Omental fat pad (tissue), 4 donors: ENCODE measurements around the gene OSM. TPM values are rescaled to one million over a fixed set of nuclear protein-coding genes. Genes with fewer than 3 reads are reported as not detected.

Experiments used
- ATAC-seq: fragments of 150-250 bp; one replicate; pipeline ENCODE4 v1.9.1; 2016; ENCODE audit warnings: mild to moderate bottlenecking, moderate library complexity; ENCODE audit not compliant: low FRiP score
- DNase-seq: peaks from one replicate; pipeline ENCODE4 v3.0.0-alpha.2; 2019; ENCODE audit warnings: low spot score
- total RNA-seq, 4 donors: library from RNA; depleted of rRNA; stranded (reverse); fragments of >200 nt; gene quantifications; one replicate each; pipeline ENCODE4 v1.1.0, GENCODE V29; 2016
- TF ChIP-seq, protein P1 (sequence below), 3 donors: fragments of 450-650 bp; IDR thresholded peaks; one replicate each; pipeline ENCODE4 v1.5.1; 2016 to 2017; ENCODE audit warnings: antibody characterized with exemption in 3 of 3, mild to moderate bottlenecking in 3 of 3, moderate library complexity in 2 of 3

Gene OSM
- total RNA-seq, 4 donors from 2014 or later, result 7.1 to 17.8 (median 8.6) TPM

DNA sequence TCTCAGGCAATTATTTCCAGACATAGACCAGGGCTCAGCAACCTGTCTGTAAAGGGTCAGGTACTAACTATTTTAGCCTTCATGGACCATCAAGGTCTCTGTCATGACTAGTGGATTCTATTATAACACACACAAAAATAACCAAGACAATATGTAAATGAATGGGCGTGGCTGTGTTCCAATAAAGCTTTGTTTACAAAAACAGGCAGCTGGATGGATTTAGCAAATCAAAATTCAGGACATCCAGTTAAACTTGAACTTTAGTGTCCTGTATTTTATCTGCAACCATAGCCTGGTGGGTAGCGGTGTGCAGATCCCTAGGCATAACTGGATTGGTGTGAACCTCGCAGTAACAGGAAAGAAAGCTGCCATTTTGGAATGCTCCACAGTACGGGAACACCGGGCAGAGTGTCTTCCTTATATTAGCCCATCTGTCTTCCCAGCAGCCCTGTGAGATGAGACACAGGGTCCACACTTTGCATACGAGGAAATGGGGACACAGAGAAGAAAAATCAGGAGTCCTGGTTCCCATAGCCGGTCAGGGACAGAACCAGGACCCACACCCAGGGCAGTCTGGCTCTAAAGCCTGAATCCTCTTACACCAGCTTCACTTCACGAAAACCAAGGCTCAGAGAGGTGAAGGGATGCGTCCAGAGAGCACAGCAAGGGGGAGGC lies 35.7 kb downstream of the OSM start:
- TF ChIP-seq, protein P1, sequence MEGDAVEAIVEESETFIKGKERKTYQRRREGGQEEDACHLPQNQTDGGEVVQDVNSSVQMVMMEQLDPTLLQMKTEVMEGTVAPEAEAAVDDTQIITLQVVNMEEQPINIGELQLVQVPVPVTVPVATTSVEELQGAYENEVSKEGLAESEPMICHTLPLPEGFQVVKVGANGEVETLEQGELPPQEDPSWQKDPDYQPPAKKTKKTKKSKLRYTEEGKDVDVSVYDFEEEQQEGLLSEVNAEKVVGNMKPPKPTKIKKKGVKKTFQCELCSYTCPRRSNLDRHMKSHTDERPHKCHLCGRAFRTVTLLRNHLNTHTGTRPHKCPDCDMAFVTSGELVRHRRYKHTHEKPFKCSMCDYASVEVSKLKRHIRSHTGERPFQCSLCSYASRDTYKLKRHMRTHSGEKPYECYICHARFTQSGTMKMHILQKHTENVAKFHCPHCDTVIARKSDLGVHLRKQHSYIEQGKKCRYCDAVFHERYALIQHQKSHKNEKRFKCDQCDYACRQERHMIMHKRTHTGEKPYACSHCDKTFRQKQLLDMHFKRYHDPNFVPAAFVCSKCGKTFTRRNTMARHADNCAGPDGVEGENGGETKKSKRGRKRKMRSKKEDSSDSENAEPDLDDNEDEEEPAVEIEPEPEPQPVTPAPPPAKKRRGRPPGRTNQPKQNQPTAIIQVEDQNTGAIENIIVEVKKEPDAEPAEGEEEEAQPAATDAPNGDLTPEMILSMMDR (IDR thresholded peaks at IDR 0.05), result no peak
- DNase-seq (no peak), ATAC-seq (no peak)

DNA sequence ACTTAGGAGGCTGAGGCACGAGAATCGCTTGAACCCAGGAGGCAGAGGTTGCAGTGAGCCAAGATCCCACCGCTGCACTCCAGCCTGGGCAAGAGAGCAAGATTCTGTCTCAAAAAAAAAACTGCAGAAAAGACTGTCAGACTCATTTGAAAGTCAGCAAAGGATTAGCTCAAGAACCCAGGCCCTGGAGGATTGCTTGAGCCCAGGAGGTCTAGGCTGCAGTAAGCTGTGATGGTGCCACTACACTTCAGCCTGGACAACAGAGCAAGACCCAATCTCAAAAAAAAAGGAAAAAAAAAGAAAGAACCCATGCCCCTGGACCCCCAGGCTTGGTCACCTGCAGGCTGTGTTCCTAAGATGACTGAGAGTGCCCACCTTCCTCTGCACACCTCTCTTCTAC lies 36.3 kb downstream of the OSM start:
- DNase-seq (no peak), ATAC-seq (no peak)
- TF ChIP-seq, protein P1 (IDR thresholded peaks at IDR 0.05), result no peak

DNA sequence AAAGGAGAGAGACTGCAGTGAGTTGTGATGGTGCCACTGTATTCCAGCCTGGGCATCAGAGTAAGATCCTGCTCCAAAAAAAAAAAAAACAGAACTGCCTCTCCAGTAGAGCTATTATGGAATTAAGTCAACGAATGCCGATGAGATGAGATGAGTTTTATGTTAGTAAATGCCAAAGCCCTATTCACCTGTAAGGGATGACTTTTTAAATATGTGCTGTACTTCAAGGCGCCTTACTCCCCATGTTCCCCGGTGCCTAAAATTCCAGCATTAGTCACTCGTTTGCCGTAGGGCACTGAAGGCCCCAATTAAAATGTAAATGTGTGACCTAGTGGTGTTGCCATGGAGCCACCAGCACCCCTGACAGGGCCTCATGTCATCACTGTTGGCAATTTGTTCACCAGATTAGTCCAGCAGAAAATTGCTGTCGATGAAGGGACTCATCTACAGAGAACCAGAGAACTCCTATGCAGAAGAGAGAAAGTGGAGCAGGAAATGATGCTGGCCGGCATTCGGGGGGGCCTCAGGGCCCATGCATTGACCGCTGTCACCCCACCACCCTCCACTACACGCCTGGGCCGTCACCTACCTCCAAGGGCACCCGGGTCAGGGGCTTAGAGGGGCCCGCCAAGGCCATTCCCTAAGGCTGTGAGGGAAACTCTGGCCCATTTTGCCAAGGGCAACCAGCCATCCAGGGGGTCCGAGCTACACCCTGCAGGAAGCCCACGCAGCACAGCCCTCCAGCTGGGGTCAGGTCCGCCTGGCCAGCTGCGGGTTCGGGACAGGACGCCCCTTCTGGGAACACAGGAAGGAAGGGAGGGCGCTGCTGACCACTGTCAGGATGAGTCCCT lies 37.9 kb downstream of the OSM start:
- ATAC-seq, result no peak
- DNase-seq, result no peak
- TF ChIP-seq, protein P1 (IDR thresholded peaks at IDR 0.05), result no peak

DNA sequence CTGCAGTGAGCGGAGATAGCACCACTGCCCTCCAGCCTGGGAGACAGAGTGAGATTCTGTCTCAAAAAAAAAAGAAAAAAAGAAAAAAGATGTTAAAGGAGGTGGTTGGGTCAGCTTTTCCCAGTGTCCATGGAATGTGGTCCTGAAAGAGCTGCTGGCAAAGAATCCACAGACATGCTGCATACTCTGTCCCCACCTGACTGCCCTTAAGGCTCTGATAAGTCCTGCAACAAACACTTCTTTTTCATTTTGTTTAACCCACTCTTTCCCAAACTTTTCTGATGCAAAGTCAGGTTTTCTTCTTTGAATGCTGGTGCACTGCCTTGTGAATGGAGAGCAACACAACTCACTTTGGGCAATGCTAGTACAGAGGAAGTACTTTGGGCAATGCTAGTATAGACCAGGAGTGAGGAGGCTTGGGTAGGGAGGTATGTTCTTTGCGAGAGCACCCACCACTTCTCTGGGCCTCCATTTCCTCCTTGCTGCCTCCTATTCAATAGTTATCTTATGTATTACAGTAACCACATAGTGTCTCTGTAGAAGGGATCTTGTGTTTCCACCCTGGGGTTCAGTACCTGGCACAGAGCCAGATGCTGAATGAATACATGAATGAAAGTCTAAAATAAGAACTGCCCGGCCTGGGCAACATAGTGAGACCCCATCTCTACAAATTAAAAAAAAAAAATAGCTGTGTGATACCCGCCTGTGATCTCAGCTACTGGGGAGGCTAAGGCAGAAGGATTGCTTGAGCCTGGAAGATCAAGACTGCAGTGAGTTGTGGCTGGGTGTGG lies 39.0 kb downstream of the OSM start:
- TF ChIP-seq, protein P1 (IDR thresholded peaks at IDR 0.05), result no peak
- no peak for DNase-seq

DNA sequence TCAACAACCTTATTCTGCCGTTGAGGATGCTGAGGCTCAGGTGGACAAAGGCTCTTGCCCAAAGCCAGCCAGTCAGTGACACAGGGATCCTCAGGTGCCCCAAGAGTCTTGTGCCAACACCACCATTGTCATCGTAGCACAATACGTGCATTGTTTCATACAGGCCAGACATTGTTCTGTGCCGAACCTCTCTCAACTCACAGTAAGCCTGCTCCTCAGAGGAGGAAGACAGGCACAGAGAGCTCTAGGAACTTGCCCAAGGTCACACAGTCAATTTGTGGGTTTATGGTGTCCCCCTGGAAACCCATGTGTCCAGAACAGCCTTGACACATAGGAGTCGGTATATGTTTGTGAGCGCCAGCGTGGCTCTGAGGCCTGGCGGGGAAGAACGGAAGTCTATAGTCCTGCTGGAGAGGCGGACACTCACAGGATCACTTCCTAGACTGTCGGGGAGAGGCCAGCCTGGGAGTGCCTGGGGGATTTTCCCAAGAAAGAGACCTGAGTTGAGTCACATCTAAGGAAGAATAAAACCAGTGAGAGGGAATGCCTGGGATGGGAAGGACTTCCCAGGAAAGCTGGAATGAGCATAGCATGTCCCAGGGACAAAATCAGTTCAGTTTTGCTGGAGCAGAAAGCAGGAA lies 40.3 kb downstream of the OSM start:
- TF ChIP-seq, protein P1 (IDR thresholded peaks at IDR 0.05), result no peak
- ATAC-seq (no peak), DNase-seq (no peak)

More for the DNA sequence above, 39.0 kb downstream of the OSM start:
- ATAC-seq, result no peak

DNA sequence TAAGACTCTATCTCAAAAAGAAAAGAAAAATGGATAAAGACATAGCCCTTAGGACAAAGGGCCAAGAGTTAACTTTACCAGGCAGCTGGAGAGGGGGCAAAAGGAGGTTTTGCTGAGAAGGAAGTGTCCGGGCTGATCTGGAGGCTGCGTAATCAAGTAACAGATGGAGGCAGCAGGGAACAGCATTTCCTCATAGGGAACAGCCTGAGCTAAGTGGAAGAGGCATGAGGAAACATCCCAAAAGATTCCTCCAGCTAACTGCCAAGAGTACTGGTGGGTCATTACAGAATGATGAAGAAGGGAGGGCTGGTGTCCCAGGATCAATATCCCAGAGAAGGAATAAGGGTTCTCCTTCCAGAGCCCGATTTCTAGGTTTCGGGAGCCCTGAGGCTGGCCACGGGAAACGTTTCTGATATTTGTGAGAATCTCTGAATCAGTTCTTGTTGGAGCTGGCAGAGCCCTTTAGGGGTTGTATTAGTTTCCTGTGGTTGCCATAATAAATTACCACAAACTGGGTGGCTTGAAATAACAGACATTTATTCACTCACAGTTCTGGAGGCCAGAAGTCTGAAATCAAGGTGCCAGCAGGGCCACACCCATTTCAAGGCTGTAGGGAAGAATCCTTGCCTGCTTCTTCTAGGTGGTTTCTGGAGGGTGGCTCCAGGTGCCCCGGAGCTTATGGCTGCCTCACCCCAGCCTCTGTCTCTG lies 41.3 kb downstream of the OSM start:
- ATAC-seq, result no peak
- DNase-seq, result no peak
- TF ChIP-seq, protein P1 (IDR thresholded peaks at IDR 0.05), result no peak
